ENCODE measurements around the gene TRIP11.

The TRIP11 gene

DNA sequence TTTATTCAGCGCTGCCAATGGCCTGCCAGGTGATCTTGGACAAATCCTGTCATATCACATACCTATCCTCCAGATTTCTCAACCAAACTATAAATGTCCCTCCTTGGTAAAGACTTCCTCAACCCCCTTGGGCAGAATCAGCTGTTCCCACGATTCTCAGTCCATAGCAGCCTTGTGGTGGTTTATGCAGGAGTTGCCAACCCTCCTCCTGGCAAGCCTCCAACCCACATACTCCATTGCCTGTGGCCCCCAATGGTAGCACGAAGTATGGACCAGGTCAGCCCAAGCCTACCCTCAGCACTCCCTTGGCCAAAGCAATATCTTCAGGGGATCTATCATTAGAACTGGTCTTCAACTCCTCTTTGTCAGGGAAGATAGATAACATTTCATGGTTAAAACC is 119.3 kb downstream of the TRIP11 start:
- WGBS, 2 experiments, result 85 to 93% methylated on average over 3 of the region's 3 CpGs
- H3K9me3 ChIP-seq (ENCODE audit: control insufficient read depth, low read length), result no peaks in the 10 kb centered on the region

GRCh38 chr14:91919814-91920213 is 120.0 kb downstream of the TRIP11 start:
- Histone ChIP-seq H3K27me3 (ENCODE audit: control insufficient read depth, insufficient read depth, low read length, poor library complexity, severe bottlenecking) (no peaks in the 10 kb centered on the region), H3K9me3 (ENCODE audit: control insufficient read depth, low read length) (no peaks in the 10 kb centered on the region), H3K4me1 (ENCODE audit: control insufficient read depth, insufficient read depth, low read length) (no peaks in the 10 kb centered on the region), H3K36me3 (ENCODE audit: control insufficient read depth, insufficient read depth, low read length) (no peaks in the 10 kb centered on the region), H3K27ac (ENCODE audit: insufficient read depth, low read depth, low read length, poor library complexity, severe bottlenecking) (no peak overlapping the region), H3K4me3 (ENCODE audit: insufficient read depth, low read depth, low read length) (no peak overlapping the region)
- 76 to 78% methylated on average over 4 of the region's 4 CpGs for WGBS, 2 experiments

More for the DNA sequence above, 119.3 kb downstream of the TRIP11 start:
- H3K36me3 ChIP-seq (ENCODE audit: control insufficient read depth, insufficient read depth, low read length), result no peaks in the 10 kb centered on the region
- no peaks in the 10 kb centered on the region for H3K4me1 ChIP-seq (ENCODE audit: control insufficient read depth, insufficient read depth, low read length)
- no peak overlapping the region for H3K4me3 ChIP-seq (ENCODE audit: insufficient read depth, low read depth, low read length)
- H3K27me3 ChIP-seq (ENCODE audit: control insufficient read depth, insufficient read depth, low read length, poor library complexity, severe bottlenecking), result no peaks in the 10 kb centered on the region
- H3K27ac ChIP-seq (ENCODE audit: insufficient read depth, low read depth, low read length, poor library complexity, severe bottlenecking), result no peak overlapping the region

GRCh38 chr14:91918186-91918883 is 121.5 kb downstream of the TRIP11 start:
- Histone ChIP-seq H3K4me1 (ENCODE audit: control insufficient read depth, insufficient read depth, low read length) (no peaks in the 10 kb centered on the region), H3K36me3 (ENCODE audit: control insufficient read depth, insufficient read depth, low read length) (no peaks in the 10 kb centered on the region), H3K4me3 (ENCODE audit: insufficient read depth, low read depth, low read length) (no peak overlapping the region), H3K27me3 (ENCODE audit: control insufficient read depth, insufficient read depth, low read length, poor library complexity, severe bottlenecking) (no peaks in the 10 kb centered on the region), H3K9me3 (ENCODE audit: control insufficient read depth, low read length) (no peaks in the 10 kb centered on the region), H3K27ac (ENCODE audit: insufficient read depth, low read depth, low read length, poor library complexity, severe bottlenecking) (no peak overlapping the region)
- 91 to 94% methylated on average over 5 of the region's 5 CpGs for WGBS, 2 experiments
